ENCODE data around the gene ANKRD11.

Gene ANKRD11

DNA sequence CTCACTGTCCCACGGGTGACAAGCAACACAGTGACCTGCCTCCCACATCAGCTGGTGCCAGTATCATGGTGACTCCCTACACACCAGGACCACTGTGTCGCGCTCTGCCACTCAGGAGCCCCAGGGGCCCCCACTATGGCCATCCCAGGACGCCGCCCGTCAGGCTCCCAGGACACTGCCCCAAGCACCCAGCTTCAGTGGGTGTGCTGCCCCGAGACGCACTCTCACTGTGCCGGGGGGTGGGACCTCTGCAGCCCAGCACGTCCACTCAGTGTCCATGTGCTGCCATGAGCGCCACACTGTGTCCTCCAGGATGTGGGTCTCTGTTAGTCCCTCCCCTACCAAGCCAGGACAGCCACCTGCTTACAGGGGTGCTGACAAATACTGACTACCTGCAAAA, 152.4 kb downstream of the ANKRD11 start:
- Histone ChIP-seq H3K36me3 (ENCODE audit: control insufficient read depth, low read length) (no peaks in the 10 kb centered on the region), H3F3A (ENCODE audit: control insufficient read depth, insufficient read depth) (peaks cover 8% of the 10 kb centered on the region; the same call in 1 of the 2 replicates), H3K27ac (ENCODE audit: low read depth, low read length) (no peak overlapping the region), H3K27me3 (ENCODE audit: control insufficient read depth, low read length) (no peaks in the 10 kb centered on the region), H4K20me1 (ENCODE audit: control insufficient read depth, insufficient read depth, low read depth, low read length) (peaks cover 41% of the 10 kb centered on the region), H3K4me2 (ENCODE audit: low read length) (no peak overlapping the region), H3K4me3 (ENCODE audit: low read length) (no peak overlapping the region), H3K9me2 (replicated peaks; ENCODE audit: control insufficient read depth, low read length) (no peaks in the 10 kb centered on the region), H3K79me2 (ENCODE audit: control insufficient read depth, low read length) (peaks cover 99% of the 10 kb centered on the region), H3K9me3 (ENCODE audit: control insufficient read depth, insufficient read depth, low read length) (no peaks in the 10 kb centered on the region), H3K4me1 (ENCODE audit: control insufficient read depth, low read length) (peaks cover 35% of the 10 kb centered on the region)
- TF ChIP-seq, protein P1, sequence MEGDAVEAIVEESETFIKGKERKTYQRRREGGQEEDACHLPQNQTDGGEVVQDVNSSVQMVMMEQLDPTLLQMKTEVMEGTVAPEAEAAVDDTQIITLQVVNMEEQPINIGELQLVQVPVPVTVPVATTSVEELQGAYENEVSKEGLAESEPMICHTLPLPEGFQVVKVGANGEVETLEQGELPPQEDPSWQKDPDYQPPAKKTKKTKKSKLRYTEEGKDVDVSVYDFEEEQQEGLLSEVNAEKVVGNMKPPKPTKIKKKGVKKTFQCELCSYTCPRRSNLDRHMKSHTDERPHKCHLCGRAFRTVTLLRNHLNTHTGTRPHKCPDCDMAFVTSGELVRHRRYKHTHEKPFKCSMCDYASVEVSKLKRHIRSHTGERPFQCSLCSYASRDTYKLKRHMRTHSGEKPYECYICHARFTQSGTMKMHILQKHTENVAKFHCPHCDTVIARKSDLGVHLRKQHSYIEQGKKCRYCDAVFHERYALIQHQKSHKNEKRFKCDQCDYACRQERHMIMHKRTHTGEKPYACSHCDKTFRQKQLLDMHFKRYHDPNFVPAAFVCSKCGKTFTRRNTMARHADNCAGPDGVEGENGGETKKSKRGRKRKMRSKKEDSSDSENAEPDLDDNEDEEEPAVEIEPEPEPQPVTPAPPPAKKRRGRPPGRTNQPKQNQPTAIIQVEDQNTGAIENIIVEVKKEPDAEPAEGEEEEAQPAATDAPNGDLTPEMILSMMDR (IDR thresholded peaks at IDR 0.05; ENCODE audit: low read depth, low read length, poor library complexity, severe bottlenecking): no peak

DNA sequence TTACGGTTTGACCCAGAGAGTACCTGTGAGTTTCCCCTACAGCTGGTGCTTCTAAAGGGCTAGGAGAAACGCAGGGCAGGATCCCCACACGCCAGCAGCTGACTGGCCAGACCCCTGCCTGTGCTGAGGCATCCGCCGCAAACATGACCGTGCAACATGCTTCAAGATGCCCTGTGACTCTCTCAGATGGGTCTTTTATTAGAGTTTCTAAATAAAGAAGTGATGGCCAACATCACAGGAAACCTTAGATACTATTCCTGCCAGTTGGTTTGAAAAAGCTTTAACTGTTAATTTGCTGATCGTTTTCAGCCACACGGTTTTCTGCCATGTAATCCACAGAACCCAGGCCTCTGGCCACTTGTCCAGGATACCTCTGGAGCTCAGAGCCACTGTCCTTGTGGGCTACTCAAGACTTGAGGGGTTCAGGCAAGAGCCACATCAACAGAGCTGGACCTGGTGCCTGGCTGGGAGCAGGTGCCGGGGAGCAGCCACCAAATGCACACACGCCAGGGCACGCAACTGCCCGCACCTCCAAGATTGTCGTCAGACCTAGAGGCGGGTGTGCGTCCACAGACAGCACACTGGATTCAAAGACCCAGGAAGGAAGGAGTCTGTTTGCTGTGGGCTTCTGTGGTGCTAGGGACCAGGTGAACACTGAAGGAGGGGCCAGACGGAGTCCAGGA, 154.4 kb downstream of the ANKRD11 start:
- H3K36me3 ChIP-seq (ENCODE audit: control insufficient read depth, low read length): no peaks in the 10 kb centered on the region
- H3K27ac ChIP-seq (ENCODE audit: low read depth, low read length): no peak overlapping the region
- H4K20me1 ChIP-seq (ENCODE audit: control insufficient read depth, insufficient read depth, low read depth, low read length): peaks cover 49% of the 10 kb centered on the region
- H3K9me3 ChIP-seq (ENCODE audit: control insufficient read depth, insufficient read depth, low read length): no peaks in the 10 kb centered on the region
- no peak for TF ChIP-seq EZH2phosphoT487 (IDR thresholded peaks at IDR 0.05; ENCODE audit: borderline replicate concordance, low read length)
- TF ChIP-seq, protein P1 (IDR thresholded peaks at IDR 0.05; ENCODE audit: low read depth, low read length, poor library complexity, severe bottlenecking): no peak
- H3K9me2 ChIP-seq (replicated peaks; ENCODE audit: control insufficient read depth, low read length): no peaks in the 10 kb centered on the region
- H3K27me3 ChIP-seq (ENCODE audit: control insufficient read depth, low read length): no peaks in the 10 kb centered on the region
- H3F3A ChIP-seq (ENCODE audit: control insufficient read depth, insufficient read depth): peaks cover 9% of the 10 kb centered on the region; the same call in 1 of the 2 replicates
- peaks cover 54% of the 10 kb centered on the region for H3K4me1 ChIP-seq (ENCODE audit: control insufficient read depth, low read length)
- no peak overlapping the region for H3K4me3 ChIP-seq (ENCODE audit: low read length)
- H3K79me2 ChIP-seq (ENCODE audit: control insufficient read depth, low read length): peaks cover 99% of the 10 kb centered on the region
- no peak overlapping the region for H3K4me2 ChIP-seq (ENCODE audit: low read length)

- Histone ChIP-seq H4K20me1 (ENCODE audit: control insufficient read depth, insufficient read depth, low read depth, low read length) (peaks cover 51% of the 10 kb centered on the region), H3K4me3 (ENCODE audit: low read length) (no peak overlapping the region), H3K4me2 (ENCODE audit: low read length) (no peak overlapping the region), H3K36me3 (ENCODE audit: control insufficient read depth, low read length) (no peaks in the 10 kb centered on the region), H3K27me3 (ENCODE audit: control insufficient read depth, low read length) (no peaks in the 10 kb centered on the region), H3K9me3 (ENCODE audit: control insufficient read depth, insufficient read depth, low read length) (no peaks in the 10 kb centered on the region), H3K79me2 (ENCODE audit: control insufficient read depth, low read length) (peaks cover 99% of the 10 kb centered on the region), H3F3A (ENCODE audit: control insufficient read depth, insufficient read depth) (0 out of 2 replicates have a peak, but pooled peaks cover 7% of the 10 kb centered on the region), H3K27ac (ENCODE audit: low read depth, low read length) (no peak overlapping the region), H3K4me1 (ENCODE audit: control insufficient read depth, low read length) (peaks cover 51% of the 10 kb centered on the region), H3K9me2 (replicated peaks; ENCODE audit: control insufficient read depth, low read length) (no peaks in the 10 kb centered on the region)
- TF ChIP-seq, protein P1 (IDR thresholded peaks at IDR 0.05; ENCODE audit: low read depth, low read length, poor library complexity, severe bottlenecking): no peak
- no peak for TF ChIP-seq EZH2phosphoT487 (IDR thresholded peaks at IDR 0.05; ENCODE audit: borderline replicate concordance, low read length)
These were observed 155.2 kb downstream of the ANKRD11 start for GRCh38 chr16:89334988-89335802.

Data from DOHH2 (cell line).